NCI-H1092 (cell line): ENCODE data around the gene PDX1.
"Not testable (repeated sequence)": the region's sequence is repeated elsewhere in the genome, so short reads cannot be mapped to it uniquely, and the experiment has no call there.

Source experiments
- DNase-seq: peaks from one replicate; lab custom pipeline; 2025; lab: John Stamatoyannopoulos, UW

The PDX1 gene

DNA sequence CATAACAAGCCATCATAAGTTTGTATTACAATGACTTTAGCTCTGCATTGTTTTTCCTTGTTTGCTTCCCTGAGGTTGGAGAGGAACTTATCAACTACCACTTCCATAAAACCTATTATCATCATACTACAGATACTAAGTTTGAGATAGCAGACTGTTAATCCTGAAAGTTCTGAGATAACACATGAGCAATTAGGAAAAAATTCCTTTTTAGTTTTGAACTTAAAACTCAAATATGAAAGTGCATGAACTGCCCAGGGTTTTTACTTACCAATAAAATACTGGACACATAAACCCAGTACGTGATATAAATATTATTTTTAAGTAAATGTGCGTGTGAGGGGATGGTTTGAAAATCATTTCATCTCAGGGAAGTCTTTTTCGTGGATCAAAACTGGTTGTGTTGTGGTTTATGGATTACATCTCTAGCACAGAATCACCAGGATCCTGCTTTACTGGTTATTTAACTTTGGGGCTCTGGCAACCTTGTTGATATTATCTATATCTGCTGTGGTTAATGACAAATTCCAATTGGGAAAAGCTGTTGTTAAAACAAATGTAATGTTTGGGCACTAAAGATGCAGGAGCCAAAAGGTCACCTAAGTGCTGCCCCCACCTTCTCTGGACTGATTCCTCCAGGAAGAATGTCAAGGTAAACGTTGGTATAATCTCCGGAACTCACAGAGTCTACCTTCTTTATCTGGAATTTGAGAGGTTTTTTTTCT is 36.9 kb downstream of the PDX1 start:
- DNase-seq: no peak

DNA sequence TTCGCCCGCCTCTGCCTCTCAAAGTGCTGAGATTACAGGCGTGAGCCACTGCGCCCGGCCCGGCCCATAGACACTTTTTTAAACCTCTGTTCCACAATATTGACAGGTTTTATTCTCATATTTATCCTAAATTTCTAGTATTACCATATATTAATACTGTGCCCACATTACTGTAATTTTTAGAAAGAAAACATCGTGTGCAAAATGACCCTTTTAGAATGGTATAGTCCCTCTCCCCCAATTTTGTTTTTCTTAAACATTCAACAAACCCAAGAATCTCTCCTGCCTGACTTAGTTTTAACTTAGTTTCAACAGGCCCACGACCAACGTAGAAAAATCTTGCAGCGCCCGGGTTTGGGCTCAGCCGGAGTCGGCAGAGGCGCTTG is 40.2 kb downstream of the PDX1 start:
- no peak for DNase-seq

DNA sequence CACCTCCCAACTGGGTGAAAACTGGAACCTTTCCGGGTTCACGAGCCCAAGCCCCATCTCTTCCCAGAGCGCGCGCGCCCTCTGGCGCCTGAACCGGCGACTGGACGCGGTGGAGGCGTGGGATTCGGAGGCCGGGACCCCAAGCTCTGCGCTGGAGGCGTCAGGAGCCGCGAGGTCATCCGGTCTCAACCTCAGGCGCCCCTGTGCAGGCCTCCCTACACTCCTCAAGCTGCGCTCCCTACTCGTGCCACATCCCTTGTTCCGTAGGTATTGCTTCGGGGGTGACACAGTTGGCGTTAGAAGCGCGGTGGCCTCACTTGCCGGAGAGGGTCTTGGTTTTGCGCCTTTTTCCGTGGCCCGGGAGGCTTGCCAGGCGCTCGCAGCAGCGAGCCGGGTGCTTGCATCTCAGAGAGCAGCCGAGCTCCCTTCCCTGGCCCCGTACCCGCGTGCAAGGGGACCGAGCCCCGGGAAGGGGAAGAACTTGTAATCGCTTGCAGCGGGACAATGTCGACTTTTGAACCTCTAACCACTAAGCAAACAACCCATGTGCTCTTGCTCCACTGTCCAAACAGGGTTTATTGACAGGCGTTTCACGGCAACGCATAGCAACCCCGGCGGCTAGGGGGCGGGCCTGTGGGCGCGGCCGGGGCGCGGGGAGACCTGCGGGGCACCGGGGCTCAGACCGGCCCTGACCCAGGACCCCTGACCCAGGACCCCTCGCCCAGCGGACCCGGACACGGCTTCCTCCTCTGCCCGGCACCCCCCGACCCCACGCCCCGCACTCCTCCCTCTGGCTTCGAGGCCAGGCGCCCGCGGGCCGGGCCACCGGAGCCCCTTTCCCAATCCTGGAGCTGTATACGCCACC is 40.8 kb downstream of the PDX1 start:
- peak; percentile 79 for DNase-seq

DNA sequence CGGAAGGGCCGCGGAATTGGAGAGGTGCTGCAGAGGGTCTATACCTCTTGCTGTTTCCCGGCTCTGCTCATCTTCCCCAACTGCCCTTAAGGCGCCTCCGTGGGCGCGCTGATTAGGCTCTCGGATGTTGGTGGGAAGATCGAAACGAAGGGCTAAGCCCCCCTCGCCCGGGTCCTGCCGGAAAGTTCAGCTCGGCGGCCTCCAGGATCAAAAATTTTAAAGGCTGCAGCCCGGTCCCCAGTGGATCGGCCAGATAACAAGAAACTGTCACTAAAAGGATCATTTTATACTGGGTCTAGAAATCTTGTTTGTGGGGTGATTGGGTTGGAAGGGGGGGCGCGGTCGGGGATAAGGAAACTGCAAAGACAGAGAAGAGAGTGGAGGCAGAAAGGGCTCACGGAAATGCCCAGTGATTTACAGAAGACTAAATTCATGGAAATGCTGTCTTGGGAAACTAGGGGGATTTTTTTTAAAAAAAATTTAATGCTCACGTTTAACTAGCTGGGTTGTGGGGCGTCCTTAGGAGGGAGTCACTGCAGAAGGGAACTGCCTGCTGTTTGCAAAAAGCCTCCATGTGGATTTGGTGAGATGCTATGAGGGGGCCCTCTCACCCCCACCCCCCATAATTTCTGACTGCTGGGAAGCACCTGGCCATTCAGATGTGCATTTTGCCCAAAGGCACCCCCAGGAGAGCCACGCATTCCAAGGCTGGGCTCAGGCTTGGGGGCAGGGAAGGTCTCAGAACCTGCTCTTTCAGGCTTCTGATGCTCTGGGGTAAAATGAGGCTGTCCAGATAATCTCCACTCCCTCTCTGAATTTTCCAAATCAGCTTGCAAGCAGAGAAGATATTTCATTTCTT is 41.7 kb downstream of the PDX1 start:
- DNase-seq: no peak

DNA sequence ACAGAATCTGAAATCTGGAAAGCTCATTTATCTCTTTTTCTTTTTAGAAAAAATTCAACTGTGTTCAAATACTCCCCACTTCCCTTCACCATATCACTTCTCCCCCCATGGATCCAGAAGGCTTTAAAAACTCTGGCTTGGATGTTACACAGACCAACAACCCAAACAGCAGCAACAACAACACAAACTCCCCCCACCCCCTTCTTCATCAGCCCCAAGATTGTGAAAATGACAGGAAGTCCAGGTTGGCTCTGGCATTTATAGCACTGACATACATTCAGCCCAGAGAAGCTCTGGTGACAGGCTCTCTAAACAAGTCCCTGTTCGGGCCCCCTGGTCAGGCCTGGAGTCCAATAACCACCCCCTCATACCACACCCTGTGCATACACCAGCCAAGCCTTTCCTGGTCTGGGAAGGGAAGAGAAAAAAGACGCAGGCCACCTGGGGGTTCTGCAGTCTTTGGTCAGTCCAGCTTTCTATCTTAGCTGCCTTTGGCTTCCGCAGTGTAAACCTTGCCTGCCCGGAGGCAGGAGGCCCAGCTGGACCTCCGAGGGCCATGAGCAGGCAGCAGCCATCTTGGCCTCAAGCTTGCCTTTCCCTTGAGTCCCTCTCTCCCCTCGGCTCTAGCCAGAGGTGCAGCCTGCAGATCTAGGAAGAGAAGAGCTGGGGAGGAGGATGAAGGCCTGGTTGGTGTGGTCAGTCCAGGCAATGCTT is 42.5 kb downstream of the PDX1 start:
- DNase-seq: no peak

DNA sequence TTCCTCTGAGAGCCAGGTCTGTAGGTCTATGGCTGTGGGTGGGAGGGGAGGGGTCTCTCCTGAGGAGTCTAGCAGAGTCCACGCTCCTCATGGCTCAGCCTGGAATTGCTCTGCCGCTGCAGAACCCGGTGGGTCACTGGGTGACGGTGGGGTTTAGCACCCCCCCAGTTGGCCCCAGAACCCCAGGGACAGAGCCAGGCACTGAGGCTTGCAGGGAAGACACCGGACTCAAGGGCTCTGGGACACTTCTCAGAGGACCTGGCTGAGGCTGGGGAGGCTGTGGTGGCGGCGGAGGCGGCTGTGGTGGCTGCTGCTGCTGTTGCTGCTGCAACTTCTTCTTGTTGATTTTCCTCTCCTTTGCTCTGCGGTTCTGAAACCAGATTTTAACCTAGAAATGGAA is 43.2 kb downstream of the PDX1 start:
- no peak for DNase-seq

DNA sequence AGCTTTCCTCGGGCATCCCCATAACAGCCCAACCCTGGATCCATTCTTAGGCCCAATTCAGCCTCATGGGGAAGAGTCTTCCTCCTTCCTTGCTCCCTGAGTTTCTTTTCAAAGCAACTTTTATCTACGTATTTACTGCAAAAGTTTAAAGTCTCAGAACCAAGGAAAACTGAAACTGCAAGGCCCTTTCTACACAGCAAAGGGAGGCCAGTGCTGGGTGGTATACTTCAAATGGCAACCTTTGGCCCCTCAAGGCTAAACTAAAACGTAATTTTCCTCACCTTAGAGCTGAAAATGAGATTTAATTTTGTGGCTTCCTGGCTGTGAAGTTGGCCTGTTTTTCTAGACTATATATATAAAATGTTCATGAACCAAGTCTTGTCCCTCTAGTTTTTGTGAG is 43.7 kb downstream of the PDX1 start:
- no peak for DNase-seq

DNA sequence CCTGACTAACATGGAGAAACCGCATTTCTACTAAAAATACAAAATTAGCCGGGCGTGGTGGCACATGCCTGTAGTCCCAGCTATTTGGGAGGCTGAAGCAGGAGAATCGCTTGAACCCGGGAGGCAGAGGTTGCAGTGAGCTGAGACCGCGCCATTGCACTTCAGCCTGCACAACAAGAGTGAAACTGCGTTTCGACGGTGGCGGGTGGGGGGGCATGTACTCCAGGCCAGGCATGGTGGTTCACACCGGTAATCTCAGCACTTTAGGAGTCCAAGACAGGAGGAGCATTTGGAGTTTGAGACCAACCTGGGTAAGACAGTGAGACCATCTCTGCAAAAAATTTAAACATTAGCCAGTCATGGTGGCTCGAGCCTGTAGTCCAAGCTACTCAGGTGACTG is 44.4 kb downstream of the PDX1 start:
- not testable (repeated sequence) for DNase-seq

DNA sequence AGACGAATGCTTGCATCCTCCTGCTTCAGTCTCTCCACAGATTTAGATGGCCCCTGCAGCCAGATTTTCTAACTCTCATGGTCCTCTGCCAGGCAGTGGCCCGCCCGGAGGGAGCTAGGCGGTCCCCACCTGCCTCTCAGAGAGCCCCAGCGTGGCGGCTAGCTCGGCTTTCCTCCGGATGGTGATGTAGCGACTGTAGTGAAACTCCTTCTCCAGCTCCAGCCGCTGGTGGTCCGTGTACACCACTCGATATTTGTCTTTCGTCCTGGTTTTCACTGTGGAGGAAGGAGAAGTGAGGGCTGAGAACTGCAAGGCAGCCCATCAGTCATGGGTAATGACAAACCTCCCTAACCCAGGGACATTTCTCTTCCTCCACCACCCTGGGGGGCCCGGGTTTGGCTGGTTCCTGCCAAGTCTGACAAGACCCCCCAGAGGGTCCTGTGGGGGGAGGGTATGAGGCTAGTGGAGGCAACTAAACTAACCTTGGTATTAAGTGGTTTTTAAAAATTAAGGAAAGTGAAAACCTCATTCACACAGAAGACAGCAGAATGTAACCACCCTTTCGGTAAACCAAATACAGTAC is 45.0 kb downstream of the PDX1 start:
- DNase-seq: no peak

DNA sequence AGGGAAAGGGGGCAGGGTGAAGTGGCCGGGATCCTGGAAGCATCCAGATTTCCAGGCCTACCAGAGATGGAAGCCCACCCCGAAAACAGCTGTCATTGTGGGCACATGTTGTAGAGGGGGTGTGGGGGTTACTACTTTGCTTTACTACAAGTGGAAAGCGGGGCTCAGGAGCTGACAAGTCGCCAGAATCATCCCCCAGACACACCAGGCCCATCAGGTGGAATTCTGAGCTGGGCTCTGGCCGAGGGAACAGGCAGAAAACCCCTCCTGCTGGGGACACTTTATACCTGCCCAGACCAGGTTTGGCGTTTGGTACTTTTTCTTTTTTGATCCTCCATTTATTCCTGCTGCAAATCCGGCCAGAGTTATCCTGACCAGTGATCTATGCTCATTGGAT is 45.5 kb downstream of the PDX1 start:
- no peak for DNase-seq

DNA sequence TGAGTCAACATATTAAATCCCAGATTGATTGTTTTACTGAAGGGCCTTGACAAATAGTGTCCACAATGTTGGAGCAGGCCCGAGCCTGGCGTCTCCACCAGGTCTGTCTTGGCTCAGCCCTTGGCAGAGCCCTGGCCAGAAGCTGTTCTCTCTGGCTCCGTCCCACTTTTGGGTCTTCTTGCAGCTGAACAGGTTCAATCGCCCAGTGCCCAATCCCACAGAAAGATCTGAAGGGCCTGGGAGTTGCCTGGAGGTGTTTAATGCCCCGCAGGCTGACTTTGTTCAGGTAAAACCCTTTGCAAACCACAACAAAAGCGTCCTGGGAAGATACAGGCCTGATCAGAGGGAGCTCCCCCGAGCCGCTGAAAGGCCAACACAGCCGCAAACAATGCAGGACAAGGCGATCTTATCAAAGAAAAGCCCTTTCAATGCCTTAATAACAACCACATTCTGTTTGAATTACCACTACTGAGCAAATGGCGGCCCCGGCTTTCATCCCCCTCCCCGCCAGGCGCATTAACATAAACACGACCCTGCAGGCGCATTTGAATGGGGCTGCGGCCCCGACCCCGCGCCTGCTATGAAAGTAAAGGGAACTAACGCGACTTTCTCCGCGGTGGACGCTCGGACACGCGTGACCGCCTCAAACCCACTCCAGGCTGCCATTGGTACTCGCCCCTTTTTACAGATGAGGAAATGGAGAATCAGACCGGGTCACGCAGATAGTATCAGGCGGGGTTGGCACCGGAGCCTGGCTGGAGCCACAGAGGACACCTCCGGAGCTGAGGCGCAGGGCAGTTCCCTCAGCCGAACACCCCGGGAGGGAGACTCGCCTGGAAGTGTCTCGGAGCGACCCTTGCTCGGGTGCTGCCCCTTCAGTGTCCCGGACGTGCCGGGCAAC is 46.2 kb downstream of the PDX1 start:
- DNase-seq: no peak

DNA sequence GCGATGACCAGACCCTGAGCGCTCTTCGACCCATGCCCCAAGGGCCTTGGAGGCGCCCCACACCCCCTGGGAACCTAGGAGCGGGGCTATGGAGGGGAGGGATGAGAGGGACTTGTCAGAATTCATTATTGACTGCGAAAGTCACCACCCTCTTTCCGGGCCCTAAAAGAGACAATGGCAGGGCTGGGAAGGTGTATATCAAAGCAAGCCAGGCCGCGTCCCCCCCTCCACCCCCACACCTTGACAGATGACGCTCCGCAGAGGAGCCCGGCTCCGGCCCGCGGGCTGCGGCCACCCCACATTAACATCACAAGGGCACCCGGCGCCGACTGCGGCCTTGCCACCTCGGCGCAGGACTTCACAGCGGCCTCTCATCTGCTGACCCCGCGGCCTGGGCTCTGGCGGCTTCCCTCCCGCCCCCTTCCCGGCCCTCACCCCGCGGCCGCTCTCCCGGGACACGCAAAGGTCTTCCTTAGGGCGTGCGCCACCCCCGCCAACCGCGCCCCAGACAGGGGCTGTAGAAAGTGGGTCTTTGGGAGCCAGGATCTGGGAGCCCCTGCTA is 46.9 kb downstream of the PDX1 start:
- no peak for DNase-seq

DNA sequence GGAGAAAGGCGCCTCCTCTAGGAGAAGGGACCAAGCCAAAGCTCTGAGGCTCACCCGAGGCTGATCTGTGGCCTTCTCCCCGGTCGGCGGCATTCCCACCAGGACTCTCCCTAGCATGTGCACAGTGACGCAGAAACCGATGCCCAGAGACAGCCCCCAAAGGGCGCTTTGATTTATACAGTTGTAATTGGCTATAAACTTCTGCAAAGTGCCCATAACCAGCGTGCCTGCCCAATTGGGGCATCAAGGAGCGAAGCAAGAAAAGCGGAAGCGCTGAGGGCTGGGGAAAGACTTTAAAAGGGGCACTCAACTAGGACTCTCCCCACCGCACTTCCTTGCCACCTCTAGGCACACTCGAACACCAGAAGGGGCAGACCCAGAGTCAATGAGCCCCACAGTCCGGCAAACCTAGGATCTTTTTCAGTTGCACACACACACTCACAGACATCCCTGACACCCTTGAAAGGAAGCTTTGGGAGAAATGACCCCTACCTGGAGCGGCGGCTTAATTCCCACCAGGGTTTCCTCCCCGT is 47.5 kb downstream of the PDX1 start:
- no peak for DNase-seq

DNA sequence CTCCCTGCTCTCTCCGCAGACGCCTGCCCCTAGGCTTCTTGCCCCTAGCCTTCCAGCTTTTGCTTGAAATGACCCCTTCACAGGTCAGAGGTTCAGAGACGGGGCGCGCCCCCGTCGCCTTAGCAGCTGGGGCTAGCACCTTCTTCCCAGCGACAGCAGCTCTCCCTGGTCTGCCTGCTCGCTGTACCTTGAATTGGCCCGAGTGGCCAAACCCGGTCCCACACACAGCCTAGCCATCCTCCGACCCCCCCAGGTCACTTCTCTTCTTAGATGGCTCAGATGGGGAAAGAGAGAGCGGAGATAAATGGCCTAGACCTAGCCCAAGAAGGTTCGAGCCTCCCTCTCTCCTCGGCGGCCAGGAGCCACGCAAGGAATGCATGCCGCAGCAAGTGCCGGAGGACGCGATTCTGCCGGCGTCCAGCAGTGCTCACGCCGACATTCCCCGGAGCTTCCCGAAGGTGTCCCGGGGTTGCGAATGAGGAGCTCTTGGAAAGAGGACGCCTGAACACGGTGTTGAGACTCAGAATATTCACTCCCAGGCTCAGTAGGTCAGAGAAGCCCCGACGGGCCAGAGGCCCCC is 48.0 kb downstream of the PDX1 start:
- no peak for DNase-seq

DNA sequence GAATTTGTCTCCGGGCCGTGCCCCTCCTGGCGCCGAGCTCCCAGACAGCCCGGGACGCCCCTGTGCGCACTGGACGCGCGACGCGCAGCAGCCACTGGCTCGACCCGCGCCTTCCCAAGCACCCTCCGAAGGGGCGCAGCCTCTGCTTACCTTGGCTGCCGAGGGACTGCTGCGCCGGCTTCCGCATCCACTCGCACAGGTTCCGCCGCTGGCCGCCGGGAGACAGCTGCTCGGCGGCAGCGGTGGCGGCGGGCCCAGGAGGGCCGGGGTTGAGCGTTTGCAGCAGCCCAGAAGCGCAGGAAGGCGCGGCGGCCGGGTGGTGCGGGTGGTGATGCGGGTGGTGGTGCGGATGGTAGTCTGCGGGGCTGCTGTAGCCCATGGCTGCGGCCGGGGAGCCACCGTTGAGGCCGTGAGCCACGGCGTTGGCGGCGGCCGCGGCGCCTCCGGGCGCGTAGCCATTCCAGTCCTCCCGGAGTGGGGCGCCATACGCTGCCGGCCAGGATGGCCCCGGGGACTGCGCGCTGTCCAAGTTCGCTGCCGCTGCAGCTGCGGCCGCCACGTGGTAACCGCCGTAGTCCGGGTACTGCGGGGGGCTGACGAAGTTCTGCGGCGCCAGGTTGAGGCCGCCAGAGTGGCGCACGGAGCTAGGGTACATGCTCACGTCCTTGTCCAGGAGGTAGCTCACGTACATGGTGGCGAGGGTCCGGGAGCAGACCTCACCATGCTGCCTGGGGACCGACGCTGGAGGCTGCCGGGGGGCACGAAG is 48.7 kb downstream of the PDX1 start:
- DNase-seq: no peak

DNA sequence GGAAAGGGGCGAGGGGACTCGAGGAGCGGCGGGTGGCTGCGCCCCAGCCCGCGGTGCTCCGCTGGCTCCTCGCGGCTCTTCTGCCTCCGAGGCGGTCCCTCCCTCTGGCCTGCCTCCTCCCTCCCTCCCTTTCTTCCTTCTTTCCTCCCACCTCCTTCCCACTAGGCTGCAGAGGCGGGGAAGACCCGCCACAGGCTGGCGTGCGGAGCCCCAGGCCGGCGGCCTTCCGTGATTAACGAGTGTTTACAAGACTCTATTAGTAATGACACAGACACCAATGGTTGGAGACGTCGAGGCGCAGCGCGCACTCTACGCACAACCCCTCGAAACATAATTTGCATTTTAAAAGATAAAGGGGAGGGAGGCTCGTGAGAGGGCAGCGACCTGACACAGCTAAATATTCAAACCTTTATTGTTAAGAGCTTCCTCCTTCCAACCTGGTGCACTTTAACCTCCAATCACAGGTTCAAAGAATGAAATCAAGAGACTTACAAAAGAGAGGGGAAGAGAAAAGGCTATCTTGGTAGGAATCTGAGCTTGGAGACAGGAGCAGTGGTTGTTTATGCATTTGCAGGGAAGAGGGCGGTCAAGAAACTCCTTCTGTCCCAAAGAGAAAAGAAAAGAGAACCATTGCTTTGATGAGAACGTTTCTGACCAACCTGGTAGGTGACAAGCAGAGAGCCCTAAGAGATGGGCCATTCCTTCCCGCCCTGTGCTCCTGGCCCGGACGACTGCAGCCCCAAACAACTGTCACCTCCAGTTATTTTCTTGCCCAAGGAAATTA is 49.5 kb downstream of the PDX1 start, which contains the start of gene CDX2:
Gene CDX2, minus strand, starts transcription at position 234 of the 784 bp plus-strand sequence. CDS start 309 bp downstream, outside the sequence.
- DNase-seq: no peak

DNA sequence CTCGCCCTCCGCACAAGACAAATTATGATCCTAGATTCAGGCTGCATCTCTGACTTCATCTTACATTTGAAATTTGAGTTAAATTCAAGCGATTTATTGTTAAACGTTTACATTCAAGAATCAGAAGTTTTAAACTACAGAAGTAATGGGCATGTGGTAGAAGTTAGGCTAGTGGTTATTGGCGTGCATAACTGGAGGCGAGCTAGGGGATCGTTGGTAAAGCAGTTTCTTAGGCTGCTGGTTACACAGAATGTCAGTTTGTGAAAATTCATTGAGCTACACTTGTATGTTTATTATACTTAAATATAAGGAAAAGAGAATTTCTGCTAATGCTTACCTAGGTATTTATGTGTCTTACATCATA is 50.0 kb downstream of the PDX1 start:
- DNase-seq: no peak
